ENCODE results near the gene SPNS1. TPM values are rescaled to one million over a fixed set of nuclear protein-coding genes. Genes with fewer than 3 reads are reported as not detected.

The SPNS1 gene
- total RNA-seq, 3 donors from 2014 or later (not counting 1 experiment from before 2014, with no cell fraction given), result 36.0 to 44.3 (median 36.9) TPM

DNA sequence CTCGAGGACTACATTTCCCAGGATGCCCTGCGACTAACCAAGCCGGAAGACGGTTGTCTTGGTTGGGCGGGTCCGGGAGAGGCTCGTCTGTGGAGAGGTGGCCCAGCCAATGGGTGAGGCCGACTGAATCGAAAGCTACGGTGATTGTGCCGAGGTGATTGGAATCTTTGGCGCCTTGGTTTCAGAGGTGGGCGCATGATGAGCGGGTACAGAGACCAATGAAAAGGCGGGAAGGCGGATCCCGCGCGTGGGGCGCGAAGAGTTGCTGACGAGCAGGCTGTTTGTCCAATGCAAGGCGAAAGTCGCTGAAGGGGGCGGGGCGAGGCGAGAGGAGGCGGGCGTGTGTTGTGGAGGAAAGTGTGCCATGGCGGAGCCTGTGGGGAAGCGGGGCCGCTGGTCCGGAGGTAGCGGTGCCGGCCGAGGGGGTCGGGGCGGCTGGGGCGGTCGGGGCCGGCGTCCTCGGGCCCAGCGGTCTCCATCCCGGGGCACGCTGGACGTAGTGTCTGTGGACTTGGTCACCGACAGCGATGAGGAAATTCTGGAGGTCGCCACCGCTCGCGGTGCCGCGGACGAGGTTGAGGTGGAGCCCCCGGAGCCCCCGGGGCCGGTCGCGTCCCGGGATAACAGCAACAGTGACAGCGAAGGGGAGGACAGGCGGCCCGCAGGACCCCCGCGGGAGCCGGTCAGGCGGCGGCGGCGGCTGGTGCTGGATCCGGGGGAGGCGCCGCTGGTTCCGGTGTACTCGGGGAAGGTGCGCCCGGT is 23.7 kb upstream of the SPNS1 start, which contains the start of gene NFATC2IP:
TSS of gene NFATC2IP (plus strand) at position 290 of the 762 bp plus-strand sequence. CDS start at position 365, 75 bp downstream.
- Histone ChIP-seq H3K27me3 (ENCODE audit: control insufficient read depth, insufficient read depth, low read length) (no peaks in the 10 kb centered on the region), H3K4me1 (ENCODE audit: control insufficient read depth, insufficient read depth, low read length) (peaks cover 29% of the 10 kb centered on the region), H3K4me3 (ENCODE audit: low read length) (peak within 1 kb of the TSS; percentile 79), H3K27ac (ENCODE audit: low read length) (peak within 1 kb of the TSS; percentile 67), H3K36me3 (ENCODE audit: control insufficient read depth, insufficient read depth, low read length) (peaks cover 27% of the 10 kb centered on the region), H3K9me3 (ENCODE audit: control insufficient read depth, insufficient read depth, low read length) (no peaks in the 10 kb centered on the region)
- intact Hi-C loops (cut with micrococcal nuclease), result loop anchor here (2.0 kb wide), 1 partner anchor 26 kb away; the partner anchor contains the start of gene RABEP2
- WGBS (ENCODE audit: insufficient coverage), result under 1% methylated on average over 79 of the region's 79 CpGs
- peak within 1 kb of the TSS; percentile 82 to 96 for H3K27ac Mint-ChIP-seq
- no peaks in the 10 kb centered on the region for H3K36me3 Mint-ChIP-seq
- H3K27me3 Mint-ChIP-seq (ENCODE audit: low read depth in 2 of 2), result no peaks in the 10 kb centered on the region
- H3K4me3 Mint-ChIP-seq, result peak within 1 kb of the TSS; percentile 89
- DNase-seq (peak; percentile 99 to 100), ATAC-seq (peak; percentile 92 to 98 (median 93))
- no peaks in the 10 kb centered on the region for H3K9me3 Mint-ChIP-seq
- TF ChIP-seq, protein P1, sequence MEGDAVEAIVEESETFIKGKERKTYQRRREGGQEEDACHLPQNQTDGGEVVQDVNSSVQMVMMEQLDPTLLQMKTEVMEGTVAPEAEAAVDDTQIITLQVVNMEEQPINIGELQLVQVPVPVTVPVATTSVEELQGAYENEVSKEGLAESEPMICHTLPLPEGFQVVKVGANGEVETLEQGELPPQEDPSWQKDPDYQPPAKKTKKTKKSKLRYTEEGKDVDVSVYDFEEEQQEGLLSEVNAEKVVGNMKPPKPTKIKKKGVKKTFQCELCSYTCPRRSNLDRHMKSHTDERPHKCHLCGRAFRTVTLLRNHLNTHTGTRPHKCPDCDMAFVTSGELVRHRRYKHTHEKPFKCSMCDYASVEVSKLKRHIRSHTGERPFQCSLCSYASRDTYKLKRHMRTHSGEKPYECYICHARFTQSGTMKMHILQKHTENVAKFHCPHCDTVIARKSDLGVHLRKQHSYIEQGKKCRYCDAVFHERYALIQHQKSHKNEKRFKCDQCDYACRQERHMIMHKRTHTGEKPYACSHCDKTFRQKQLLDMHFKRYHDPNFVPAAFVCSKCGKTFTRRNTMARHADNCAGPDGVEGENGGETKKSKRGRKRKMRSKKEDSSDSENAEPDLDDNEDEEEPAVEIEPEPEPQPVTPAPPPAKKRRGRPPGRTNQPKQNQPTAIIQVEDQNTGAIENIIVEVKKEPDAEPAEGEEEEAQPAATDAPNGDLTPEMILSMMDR (IDR thresholded peaks at IDR 0.05), result no peak
- H3K4me1 Mint-ChIP-seq, result peaks cover 20 to 25% of the 10 kb centered on the region in 2 donors

DNA sequence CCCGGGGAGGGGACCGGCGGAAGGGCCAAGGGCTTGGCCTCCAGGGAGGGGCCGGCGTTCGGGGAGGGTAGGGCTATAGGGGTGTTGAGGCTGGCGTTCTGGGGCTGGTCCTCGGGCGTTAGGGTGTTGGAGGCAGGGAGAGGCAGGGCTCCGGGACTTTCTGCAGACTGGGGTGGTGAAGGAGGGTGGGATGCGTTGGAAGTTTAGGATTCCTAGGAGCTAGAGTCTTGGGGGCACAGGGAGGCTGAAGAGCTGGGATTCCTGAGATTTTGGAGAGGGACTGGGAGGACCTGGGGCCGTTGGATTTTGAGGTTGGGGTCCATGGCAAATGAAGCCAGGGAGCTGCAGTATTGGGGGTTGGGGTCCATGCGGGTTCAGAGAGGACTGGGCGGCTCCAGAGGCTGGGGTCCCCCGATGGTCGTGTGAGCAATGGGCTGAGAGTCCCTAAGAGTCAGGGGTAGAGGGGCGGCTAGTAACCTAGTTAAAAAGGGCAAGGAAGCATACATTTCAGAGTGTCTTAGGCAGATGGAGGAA is 23.1 kb upstream of the SPNS1 start:
- Histone ChIP-seq H3K36me3 (ENCODE audit: control insufficient read depth, insufficient read depth, low read length) (peaks cover 30% of the 10 kb centered on the region), H3K27me3 (ENCODE audit: control insufficient read depth, insufficient read depth, low read length) (no peaks in the 10 kb centered on the region), H3K4me1 (ENCODE audit: control insufficient read depth, insufficient read depth, low read length) (peaks cover 25% of the 10 kb centered on the region), H3K4me3 (ENCODE audit: low read length) (peak overlapping the region; percentile 79), H3K9me3 (ENCODE audit: control insufficient read depth, insufficient read depth, low read length) (no peaks in the 10 kb centered on the region), H3K27ac (ENCODE audit: low read length) (peak overlapping the region; percentile 62)
- peaks cover 2% of the 10 kb centered on the region for H3K36me3 Mint-ChIP-seq
- H3K9me3 Mint-ChIP-seq, result no peaks in the 10 kb centered on the region
- H3K27me3 Mint-ChIP-seq (ENCODE audit: low read depth in 2 of 2), result no peaks in the 10 kb centered on the region
- WGBS (ENCODE audit: insufficient coverage), result 3% methylated on average over 17 of the region's 17 CpGs
- peak overlapping the region; percentile 89 for H3K4me3 Mint-ChIP-seq
- TF ChIP-seq, protein P1 (IDR thresholded peaks at IDR 0.05), result no peak
- H3K4me1 Mint-ChIP-seq, result peaks cover 18 to 22% of the 10 kb centered on the region in 2 donors
- DNase-seq (no peak), ATAC-seq (no peak)
- intact Hi-C loops (cut with micrococcal nuclease), result loop anchor here (2.0 kb wide), 1 partner anchor 27 kb away; the partner anchor contains the start of gene RABEP2
- peak overlapping the region; percentile 82 to 96 for H3K27ac Mint-ChIP-seq

GRCh38 chr16:28958216-28958615 is 16.4 kb upstream of the SPNS1 start:
- H3K4me1 ChIP-seq (ENCODE audit: control insufficient read depth, insufficient read depth, low read length), result peaks cover 2% of the 10 kb centered on the region
- H3K36me3 ChIP-seq (ENCODE audit: control insufficient read depth, insufficient read depth, low read length), result peaks cover 64% of the 10 kb centered on the region
- Mint-ChIP-seq H3K27me3 (ENCODE audit: low read depth in 2 of 2) (no peaks in the 10 kb centered on the region), H3K4me3 (no peak overlapping the region), H3K9me3 (no peaks in the 10 kb centered on the region), H3K36me3 (peaks cover 15% of the 10 kb centered on the region), H3K27ac (no peak overlapping the region), H3K4me1 (peaks cover under 1 to 10% of the 10 kb centered on the region in 2 donors)
- DNase-seq, result no peak
- TF ChIP-seq, protein P1 (IDR thresholded peaks at IDR 0.05), result no peak
- ATAC-seq, result no peak
- intact Hi-C loops (cut with micrococcal nuclease), result no loop called here
- no peaks in the 10 kb centered on the region for H3K9me3 ChIP-seq (ENCODE audit: control insufficient read depth, insufficient read depth, low read length)
- H3K4me3 ChIP-seq (ENCODE audit: low read length), result no peak overlapping the region
- 95% methylated on average over 9 of the region's 9 CpGs for WGBS (ENCODE audit: insufficient coverage)
- no peak overlapping the region for H3K27ac ChIP-seq (ENCODE audit: low read length)
- H3K27me3 ChIP-seq (ENCODE audit: control insufficient read depth, insufficient read depth, low read length), result no peaks in the 10 kb centered on the region
